ENCODE data around the gene CLUH. TPM values are rescaled to one million over a fixed set of nuclear protein-coding genes. Genes with fewer than 3 reads are reported as not detected.

The CLUH gene
- total RNA-seq, 1 experiment from 2014 or later: 175 TPM

MicroRNA genes within 50 kb of the gene (microRNA counts, 767-probe panel; counts per million panel counts)
- not detected for microRNA hsa-miR-1253

Small RNAs within 50 kb of the gene (microRNA-seq; reads per million reads assigned to microRNA genes)
- gene MIR1253 (ENCODE audit: borderline number of aligned reads): not detected
- gene MIR6776 (ENCODE audit: borderline number of aligned reads): not detected

Other genes with a start within 250 kb of the CLUH start
- 37.6 TPM for gene METTL16, start 199.9 kb downstream of the CLUH start, total RNA-seq (2021; ENCODE audit: unreplicated experiment)
- gene PAFAH1B1, start 118.1 kb downstream of the CLUH start, total RNA-seq (2021; ENCODE audit: unreplicated experiment): 113 TPM
- gene CCDC92B, start 37.9 kb upstream of the CLUH start, total RNA-seq (2021; ENCODE audit: unreplicated experiment): 0.17 TPM
- gene RAP1GAP2, start 84.7 kb upstream of the CLUH start, total RNA-seq (2021; ENCODE audit: unreplicated experiment): 54.6 TPM

Data from HCT116 (cell line).